H1 (cell line): Measurements from ENCODE around the gene AQP12A. TPM values are rescaled to one million over a fixed set of nuclear protein-coding genes. Genes with fewer than 3 reads are reported as not detected.
A peak's percentile ranks its signal among the peaks of the same experiment; 100 is the strongest.

Experiments used
- CTCF ChIA-PET: fragments of 300-600 bp; sonication (Branson Sonifier 250); formaldehyde crosslinking; loops from one replicate; lab custom pipeline; 2021; ENCODE audit not compliant: partially characterized antibody; lab: Charles Lee
- POLR2A ChIA-PET: fragments of 300-600 bp; sonication (Branson Sonifier 250); formaldehyde crosslinking; loops from one replicate; lab custom pipeline; 2021; ENCODE audit warnings: inconsistent platforms; ENCODE audit not compliant: partially characterized antibody; lab: Charles Lee
- DNase-seq, 2 experiments: peaks; one replicate each; pipeline versions ENCODE4 v3.0.0 to v3.0.0-alpha.2; 2010 to 2022; ENCODE audit warnings: low spot score in 2 of 2, low read depth in 1 of 2, mixed read lengths in 1 of 2
- FAIRE-seq: peaks from 2 replicates; lab custom pipeline; 2011; peaks lifted over from hg19 to GRCh38; lab: Jason Lieb, UNC
- H2AFZ ChIP-seq: 2 replicates; pipeline ENCODE4 v1.8.1; 2012; ENCODE audit warnings: low read length, inconsistent platforms
- H2AK5ac ChIP-seq: 2 replicates; pipeline ENCODE4 v1.6.1; 2013; ENCODE audit warnings: low read depth, low read length
- H2BK120ac ChIP-seq: replicated peaks from 2 replicates; pipeline ENCODE3; 2013; ENCODE audit warnings: low read depth, low read length, inconsistent platforms
- H2BK12ac ChIP-seq: 2 replicates; pipeline ENCODE4 v1.6.1; 2013; ENCODE audit warnings: low read depth, low read length
- H2BK15ac ChIP-seq: 2 replicates; pipeline ENCODE4 v1.6.1; 2013; ENCODE audit warnings: low read length
- H2BK20ac ChIP-seq: 2 replicates; pipeline ENCODE4 v1.6.1; 2013; ENCODE audit warnings: low read length
- H2BK5ac ChIP-seq: 2 replicates; pipeline ENCODE4 v1.6.1; 2013; ENCODE audit warnings: low read depth, low read length
- H3K14ac ChIP-seq: 2 replicates; pipeline ENCODE4 v1.6.1; 2013; ENCODE audit warnings: inconsistent platforms; ENCODE audit not compliant: insufficient read length
- H3K18ac ChIP-seq: 2 replicates; pipeline ENCODE4 v1.6.1; 2013; ENCODE audit warnings: low read length; ENCODE audit errors: extremely low read depth
- H3K23ac ChIP-seq: 2 replicates; pipeline ENCODE4 v1.6.1; 2013; ENCODE audit warnings: inconsistent platforms; ENCODE audit not compliant: insufficient read length
- H3K23me2 ChIP-seq: 2 replicates; pipeline ENCODE4 v1.6.1; 2013; ENCODE audit warnings: low read depth, low read length
- H3K27ac ChIP-seq: 2 replicates; pipeline ENCODE4 v1.6.1; 2011; ENCODE audit warnings: low read depth, low read length, inconsistent platforms
- H3K27me3 ChIP-seq, 4 experiments: replicated peaks in 1 of 4; 1 replicate in 1 of 4; 2 replicates in 3 of 4; pipeline versions ENCODE4 v1.6.1 to v1.8.1; 2011 to 2013; ENCODE audit warnings: low read length in 3 of 4, mild to moderate bottlenecking in 3 of 4, inconsistent platforms in 2 of 4, mixed read lengths in 2 of 4, moderate library complexity in 1 of 4; ENCODE audit not compliant: control insufficient read depth in 3 of 4, insufficient read depth in 3 of 4; ENCODE audit errors: extremely low read depth in 1 of 4
- H3K36me3 ChIP-seq, 4 experiments: 2 replicates each; pipeline versions ENCODE4 v1.6.1 to v1.8.1; 2011 to 2013; ENCODE audit warnings: mild to moderate bottlenecking in 4 of 4, low read length in 3 of 4, moderate library complexity in 2 of 4, control low read depth in 1 of 4, inconsistent platforms in 1 of 4; ENCODE audit not compliant: insufficient read depth in 4 of 4, control insufficient read depth in 2 of 4
- H3K4ac ChIP-seq: replicated peaks from 2 replicates; pipeline ENCODE3; 2013; ENCODE audit warnings: low read length, low read depth, mixed read lengths, inconsistent platforms; ENCODE audit not compliant: insufficient read length
- H3K4me1 ChIP-seq, 4 experiments: replicated peaks in 1 of 4; 1 replicate in 1 of 4; 2 replicates in 3 of 4; pipeline versions ENCODE4 v1.6.1 to v1.8.1; 2011 to 2013; ENCODE audit warnings: low read length in 3 of 4, inconsistent platforms in 2 of 4, mixed read lengths in 1 of 4; ENCODE audit not compliant: insufficient read depth in 4 of 4, control insufficient read depth in 3 of 4
- H3K4me2 ChIP-seq, 2 experiments: 2 replicates each; pipeline versions ENCODE4 v1.6.1 to v1.8.1; 2011 to 2013; ENCODE audit warnings: low read depth in 2 of 2, low read length in 2 of 2, control low read depth in 1 of 2, inconsistent platforms in 1 of 2, mild to moderate bottlenecking in 1 of 2; ENCODE audit not compliant: insufficient read depth in 1 of 2
- H3K4me3 ChIP-seq, 4 experiments: fragments of 200-600, 300-600 bp in 1 of 4; sonication (generic), shearing (Covaris generic), sonication (Bioruptor Twin) in 1 of 4; 2 replicates each; pipeline versions ENCODE4 v1.5.1 to v1.8.1; 2011 to 2016; ENCODE audit warnings: low read length in 4 of 4, low read depth in 3 of 4, control low read depth in 2 of 4, inconsistent platforms in 2 of 4, mild to moderate bottlenecking in 2 of 4, mixed read lengths in 1 of 4, moderate library complexity in 1 of 4; ENCODE audit not compliant: insufficient read depth in 2 of 4; ENCODE audit errors: extremely low read depth in 1 of 4
- H3K56ac ChIP-seq: replicated peaks from 2 replicates; pipeline ENCODE3; 2013; ENCODE audit warnings: low read depth, mild to moderate bottlenecking, mixed read lengths, low read length, inconsistent platforms; ENCODE audit not compliant: insufficient read length
- H3K79me1 ChIP-seq: 2 replicates; pipeline ENCODE4 v1.6.1; 2013; ENCODE audit warnings: low read depth, low read length, control low read depth
- H3K79me2 ChIP-seq, 2 experiments: 2 replicates each; pipeline versions ENCODE4 v1.6.1 to v1.8.1; 2012 to 2013; ENCODE audit warnings: low read length in 2 of 2, mild to moderate bottlenecking in 2 of 2, inconsistent platforms in 1 of 2; ENCODE audit not compliant: insufficient read depth in 2 of 2, control insufficient read depth in 1 of 2
- H3K9ac ChIP-seq, 4 experiments: replicated peaks in 1 of 4; 1 replicate in 1 of 4; 2 replicates in 3 of 4; pipeline versions ENCODE4 v1.6.1 to v1.8.1; 2011 to 2013; ENCODE audit warnings: low read depth in 3 of 4, low read length in 3 of 4, control low read depth in 2 of 4, mild to moderate bottlenecking in 2 of 4, moderate library complexity in 2 of 4, inconsistent platforms in 1 of 4; ENCODE audit errors: extremely low read depth in 1 of 4
- H3K9me3 ChIP-seq, 2 experiments: 2 replicates each; pipeline versions ENCODE4 v1.6.1 to v1.8.1; 2012 to 2013; ENCODE audit warnings: mild to moderate bottlenecking in 2 of 2, moderate library complexity in 2 of 2, control low read depth in 1 of 2, inconsistent platforms in 1 of 2, low read depth in 1 of 2, low read length in 1 of 2, mixed read lengths in 1 of 2; ENCODE audit not compliant: insufficient read depth in 2 of 2
- H4K20me1 ChIP-seq, 2 experiments: replicated peaks in 1 of 2; 2 replicates each; pipeline versions ENCODE3 to v1.8.1; 2011 to 2013; ENCODE audit warnings: inconsistent platforms in 2 of 2, low read length in 2 of 2, mild to moderate bottlenecking in 1 of 2; ENCODE audit not compliant: insufficient read depth in 2 of 2, control insufficient read depth in 1 of 2
- H4K5ac ChIP-seq: 2 replicates; pipeline ENCODE4 v1.6.1; 2013; ENCODE audit warnings: low read length, low read depth, mixed read lengths, inconsistent platforms; ENCODE audit not compliant: insufficient read length
- H4K8ac ChIP-seq: 2 replicates; pipeline ENCODE4 v1.8.0; 2013; ENCODE audit warnings: mild to moderate bottlenecking, moderate library complexity, low read length, inconsistent platforms; ENCODE audit not compliant: insufficient read depth; ENCODE audit errors: extremely low read depth
- H4K91ac ChIP-seq: replicated peaks from 2 replicates; pipeline ENCODE3; 2013; ENCODE audit warnings: low read length, mixed read lengths, inconsistent platforms; ENCODE audit not compliant: insufficient read length
- HDAC2 ChIP-seq, 2 experiments: fragments of 300-600 bp in 1 of 2; sonication (generic) in 1 of 2; IDR thresholded peaks; 2 replicates each; pipeline ENCODE4 v1.6.1; 2011 to 2012; ENCODE audit warnings: low read depth in 2 of 2, low read length in 2 of 2, mild to moderate bottlenecking in 2 of 2, moderate library complexity in 2 of 2, borderline replicate concordance in 1 of 2, inconsistent platforms in 1 of 2
- JUND ChIP-seq: IDR thresholded peaks from 2 replicates; pipeline ENCODE4 v1.6.1; 2011; ENCODE audit warnings: mild to moderate bottlenecking, improper control_type of control experiment, low read length
- RBBP5 ChIP-seq: IDR thresholded peaks from 2 replicates; pipeline ENCODE4 v1.7.1; 2012; ENCODE audit warnings: low read depth, mild to moderate bottlenecking, inconsistent platforms, low read length, moderate library complexity, borderline replicate concordance
- RFX5 ChIP-seq: IDR thresholded peaks from 2 replicates; pipeline ENCODE4 v1.6.1; 2011; ENCODE audit warnings: low read depth, low read length, improper control_type of control experiment, borderline replicate concordance
- WGBS, 2 experiments: shearing (Covaris generic) in 1 of 2; methylation state at CpG; one replicate each; pipeline versions ENCODE4 v1.1.6 to v1.1.7; 2013 to 2015; ENCODE audit warnings: low lambda C conversion rate in 2 of 2, mixed read lengths in 2 of 2, inconsistent platforms in 1 of 2, low coverage in 1 of 2, missing lambda C conversion rate in 1 of 2; ENCODE audit not compliant: insufficient replicate concordance in 2 of 2, insufficient coverage in 1 of 2, insufficient read length in 1 of 2; ENCODE audit errors: extremely low coverage in 1 of 2, missing lambda C conversion rate in 1 of 2; 5-methylcytosine and 5-hydroxymethylcytosine counted together
- polyA plus RNA-seq, 7 experiments: library from polyadenylated mRNA; depleted of rRNA in 3 of 7; stranded (reverse) in 5 of 7; unstranded in 2 of 7; fragments of >200 nt in 5 of 7; fragments of 200-250 nt in 2 of 7; gene quantifications; 1 replicate in 5 of 7; 2 replicates in 1 of 7; 4 replicates in 1 of 7; pipeline versions ENCODE4 v1.2.1 to v1.2.3, GENCODE V29; 2011 to 2013; ENCODE audit warnings: missing spikeins in 2 of 7, mixed read lengths in 2 of 7
- total RNA-seq: library from RNA; stranded (reverse); fragmentation: NEBNext Ultra II Directional; extraction: Animal tissue kit (Norgen Biotek cat#: 25700); gene quantifications from 2 replicates; pipeline ENCODE4 v1.2.1, GENCODE V29; 2021

AQP12A gene
- total and polyA plus RNA-seq, 2 of the 8 experiments (the other 6 are each of a cell fraction or from before 2014, with no cell fraction given) = not detected

DNA sequence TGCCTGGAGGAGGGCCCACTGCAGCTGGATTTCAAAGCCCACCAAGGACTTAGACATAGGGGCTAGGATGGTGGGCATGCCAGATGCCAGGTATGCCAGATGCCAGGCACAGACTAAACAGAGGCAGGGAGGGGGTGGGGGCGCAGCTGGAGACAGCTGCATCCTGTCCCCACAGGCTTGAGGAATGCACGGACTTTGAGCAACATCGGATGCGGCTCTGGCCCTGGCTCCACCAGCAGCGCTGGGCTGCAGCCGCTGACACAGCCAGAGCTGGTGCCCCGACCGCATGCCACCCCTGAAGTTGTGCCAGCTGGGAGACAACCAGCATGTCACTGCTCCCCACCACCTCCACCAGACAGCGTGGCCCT, 39.5 kb downstream of the AQP12A start:
- no peaks in the 10 kb centered on the region for H3K79me2 ChIP-seq
- no peak for DNase-seq
- H3K36me3 ChIP-seq = peaks cover 4 to 49% (median 33%) of the 10 kb centered on the region in 4 experiments; a peak in 7 of 8 replicates
- H3K9ac ChIP-seq = no peak overlapping the region
- no peaks in the 10 kb centered on the region for H3K27me3 ChIP-seq
- no peak overlapping the region for H3K56ac ChIP-seq
- H3K23ac ChIP-seq = no peak overlapping the region
- no peak for TF ChIP-seq HDAC2 (IDR thresholded peaks at IDR 0.05; ENCODE audit: borderline replicate concordance in 1 of 2, low read depth in 2 of 2, low read length in 2 of 2)
- no peak for TF ChIP-seq RBBP5
- no peak for TF ChIP-seq JUND
- no peak for TF ChIP-seq RFX5
- H3K9me3 ChIP-seq = no peaks in the 10 kb centered on the region
- H3K4ac ChIP-seq = no peak overlapping the region
- CTCF ChIA-PET = interaction anchor here (0.6 to 0.7 kb wide), 2 partner anchors 17 to 984 kb away, joined by 3 to 4 read pairs; no protein-coding TSS in a partner anchor
- no peak overlapping the region for H2BK15ac ChIP-seq
- WGBS, 2 experiments = 94% methylated on average over 9 of the region's 9 CpGs; no CpG with 5 or more reads in 1 of the 2 experiments
- H3K79me1 ChIP-seq = peaks cover 3% of the 10 kb centered on the region; the same call in 1 of the 2 replicates
- no peak overlapping the region for H4K91ac ChIP-seq
- peaks cover 4% of the 10 kb centered on the region; the same call in 1 of the 2 replicates for H3K23me2 ChIP-seq
- H3K27ac ChIP-seq = no peak overlapping the region
- H2AK5ac ChIP-seq = no peak overlapping the region
- H4K8ac ChIP-seq = peak overlapping the region; percentile 29
- no peaks in the 10 kb centered on the region; a peak in 1 of 7 replicates for H3K4me1 ChIP-seq
- H2BK5ac ChIP-seq = no peak overlapping the region
- H2BK12ac ChIP-seq = no peak overlapping the region
- H2BK20ac ChIP-seq = no peak overlapping the region
- POLR2A ChIA-PET = interaction anchor here (0.7 to 2.3 kb wide), 11 partner anchors 11 to 144 kb away, joined by 3 to 13 read pairs (median 4); partner anchors contain the start of genes CAPN10 and KIF1A
- no peak overlapping the region for H4K5ac ChIP-seq
- H2AFZ ChIP-seq = no peak overlapping the region
- FAIRE-seq = no peak
- no peak overlapping the region; the same call in 1 of the 2 replicates for H3K18ac ChIP-seq
- H2BK120ac ChIP-seq = no peak overlapping the region
- H3K14ac ChIP-seq = no peak overlapping the region
- H3K4me3 ChIP-seq = no peak overlapping the region
- H4K20me1 ChIP-seq = peaks cover 3 to 9% of the 10 kb centered on the region in 2 experiments
- no peak overlapping the region for H3K4me2 ChIP-seq
